GM12864 (cell line): ENCODE data around the gene ELK1.

Experiments
- DNase-seq: peaks from one replicate; pipeline ENCODE4 v3.0.0-alpha.2; 2011; ENCODE audit warnings: low read depth
- H3K4me3 ChIP-seq: 2 replicates; pipeline ENCODE4 v1.5.1; 2011; ENCODE audit warnings: mild to moderate bottlenecking, low read depth, low read length, control low read depth
- TF ChIP-seq, protein P1 (sequence below): IDR thresholded peaks from 2 replicates; pipeline ENCODE4 v1.5.1; 2011; ENCODE audit warnings: low read depth, mild to moderate bottlenecking, moderate library complexity, low read length, control low read depth, inconsistent platforms; ENCODE audit errors: missing control alignments

Gene ELK1

DNA sequence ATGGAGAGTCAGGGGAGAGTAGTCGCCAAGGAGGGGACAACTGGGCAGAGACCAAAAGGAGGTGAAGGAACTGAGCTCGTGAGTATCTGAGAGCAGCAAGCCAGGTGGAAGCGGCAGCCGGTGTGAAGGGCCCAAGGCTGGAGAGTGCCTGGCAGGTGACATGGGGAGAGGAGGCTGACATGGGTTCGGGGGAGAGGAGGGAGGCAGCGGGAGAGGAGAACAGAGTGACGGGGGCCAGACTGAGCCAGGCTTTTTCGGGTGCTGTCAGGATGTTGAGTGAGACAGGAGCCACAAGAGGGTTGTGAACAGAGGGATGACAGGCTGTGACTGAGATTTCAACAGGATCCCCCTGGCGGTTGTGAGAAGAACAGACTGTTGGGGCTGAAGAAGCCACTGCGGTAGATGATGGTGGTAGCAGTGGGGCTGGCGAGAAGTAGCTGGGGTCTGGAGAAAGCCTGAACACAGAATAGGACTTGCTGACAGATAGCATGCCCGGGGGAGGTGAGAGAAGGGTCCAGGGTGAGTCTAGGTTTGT lies 5.7 kb downstream of the ELK1 start:
- DNase-seq: no peak
- TF ChIP-seq, protein P1, sequence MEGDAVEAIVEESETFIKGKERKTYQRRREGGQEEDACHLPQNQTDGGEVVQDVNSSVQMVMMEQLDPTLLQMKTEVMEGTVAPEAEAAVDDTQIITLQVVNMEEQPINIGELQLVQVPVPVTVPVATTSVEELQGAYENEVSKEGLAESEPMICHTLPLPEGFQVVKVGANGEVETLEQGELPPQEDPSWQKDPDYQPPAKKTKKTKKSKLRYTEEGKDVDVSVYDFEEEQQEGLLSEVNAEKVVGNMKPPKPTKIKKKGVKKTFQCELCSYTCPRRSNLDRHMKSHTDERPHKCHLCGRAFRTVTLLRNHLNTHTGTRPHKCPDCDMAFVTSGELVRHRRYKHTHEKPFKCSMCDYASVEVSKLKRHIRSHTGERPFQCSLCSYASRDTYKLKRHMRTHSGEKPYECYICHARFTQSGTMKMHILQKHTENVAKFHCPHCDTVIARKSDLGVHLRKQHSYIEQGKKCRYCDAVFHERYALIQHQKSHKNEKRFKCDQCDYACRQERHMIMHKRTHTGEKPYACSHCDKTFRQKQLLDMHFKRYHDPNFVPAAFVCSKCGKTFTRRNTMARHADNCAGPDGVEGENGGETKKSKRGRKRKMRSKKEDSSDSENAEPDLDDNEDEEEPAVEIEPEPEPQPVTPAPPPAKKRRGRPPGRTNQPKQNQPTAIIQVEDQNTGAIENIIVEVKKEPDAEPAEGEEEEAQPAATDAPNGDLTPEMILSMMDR: peak; percentile 63
- no peak overlapping the region for H3K4me3 ChIP-seq

DNA sequence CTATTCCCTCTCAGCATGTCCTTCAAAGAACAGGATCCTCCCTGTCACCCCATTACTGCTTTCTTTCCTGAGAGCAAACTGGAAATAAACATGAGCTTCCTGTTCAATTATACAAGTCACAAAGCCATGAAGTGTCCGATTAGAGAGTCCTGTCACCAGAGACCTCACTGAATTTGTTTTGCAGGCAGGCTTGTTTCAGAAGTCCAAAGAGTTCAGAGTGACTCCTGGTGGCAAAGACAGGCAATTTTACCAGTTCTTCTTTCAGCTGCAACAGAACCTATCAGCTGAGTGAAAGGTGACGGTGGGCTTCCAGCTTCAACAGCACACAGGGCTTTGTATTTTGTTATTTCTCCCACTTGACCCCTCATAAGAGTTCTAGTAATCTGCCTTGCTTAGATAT lies 6.4 kb downstream of the ELK1 start:
- DNase-seq: no peak
- H3K4me3 ChIP-seq: no peak overlapping the region
- TF ChIP-seq, protein P1: peak; percentile 12

DNA sequence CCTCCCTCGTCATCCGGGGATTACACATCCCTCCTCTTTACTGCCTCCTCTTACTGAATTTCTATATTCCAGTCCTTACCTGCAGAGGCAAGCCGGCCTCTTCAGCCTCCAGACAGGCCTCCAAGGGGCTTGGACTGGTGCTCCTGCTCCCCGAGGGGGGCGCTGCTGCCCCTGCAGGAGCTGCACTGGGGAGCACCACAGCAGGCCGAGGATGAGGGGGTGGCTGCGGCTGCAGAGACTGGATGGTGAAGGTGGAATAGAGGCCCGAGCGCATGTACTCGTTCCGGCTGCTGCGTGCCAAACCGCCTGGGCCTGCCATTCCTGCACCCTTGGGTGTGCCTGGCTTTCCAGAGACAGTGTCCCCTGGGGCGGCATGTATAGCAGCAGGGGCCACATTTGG lies 11.5 kb downstream of the ELK1 start:
- no peak for DNase-seq
- H3K4me3 ChIP-seq: no peak overlapping the region
- TF ChIP-seq, protein P1: no peak

DNA sequence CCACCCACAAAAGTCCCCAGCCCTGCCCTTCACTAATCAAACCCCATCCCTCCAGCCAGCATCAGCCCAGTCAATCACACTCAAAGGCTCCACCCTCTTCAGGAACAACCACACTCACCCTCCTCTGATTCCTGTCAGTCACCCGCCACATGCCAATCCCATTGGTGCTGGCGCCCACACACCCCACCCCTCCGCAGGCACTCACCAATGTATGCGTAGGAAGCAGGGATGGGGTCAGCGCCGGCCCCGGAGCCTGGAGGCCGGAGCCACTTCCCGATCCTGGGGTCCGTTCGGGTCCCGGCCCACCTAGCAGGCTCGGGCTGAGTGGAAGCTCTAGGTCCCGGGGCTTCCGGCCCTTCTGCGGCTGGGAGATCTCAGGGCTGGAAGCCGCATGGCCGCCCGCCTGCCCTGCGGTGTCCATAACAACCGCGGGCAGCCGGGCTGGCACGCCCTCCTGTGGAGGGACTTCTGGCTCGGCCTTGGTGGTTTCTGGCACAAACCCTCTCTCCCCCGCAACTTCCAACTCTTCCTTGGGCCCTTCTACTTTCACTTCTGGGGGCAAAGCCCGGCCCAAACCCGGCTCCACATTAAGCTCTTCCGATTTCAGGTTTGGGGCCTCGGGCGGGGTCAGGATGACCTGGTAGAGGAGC lies 12.7 kb downstream of the ELK1 start:
- TF ChIP-seq, protein P1: no peak
- DNase-seq: no peak
- no peak overlapping the region for H3K4me3 ChIP-seq

DNA sequence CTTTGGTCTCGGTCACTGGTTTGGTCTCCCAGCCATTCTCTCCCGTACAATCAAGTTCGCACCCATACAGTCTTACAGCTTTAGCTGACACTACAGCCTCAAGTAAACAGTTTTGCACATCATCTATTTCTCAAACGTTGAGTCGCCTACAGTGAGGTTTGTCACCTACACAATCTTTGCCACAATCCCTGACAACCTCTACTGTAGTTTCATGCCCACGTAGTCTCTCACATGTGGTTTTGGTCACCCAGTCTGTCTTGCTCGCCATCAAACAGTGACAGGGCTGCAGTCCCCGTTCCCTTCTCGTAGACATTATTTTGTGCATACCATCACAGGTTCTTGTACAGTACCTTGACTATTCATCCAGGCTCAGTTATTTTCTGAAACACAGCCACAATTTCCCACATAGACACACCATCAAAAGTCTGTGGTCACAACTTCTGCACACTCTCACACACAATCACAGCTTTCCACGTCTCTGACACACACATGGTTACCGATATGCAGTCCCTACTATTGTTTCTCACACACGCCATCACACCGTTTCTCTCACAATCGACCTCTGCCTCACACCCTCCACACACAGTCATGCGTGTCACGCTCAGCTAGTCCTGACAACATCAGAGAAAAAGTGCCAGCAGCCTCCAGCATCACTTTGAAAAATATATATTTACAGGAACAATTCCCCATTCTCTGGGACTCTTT lies 15.3 kb downstream of the ELK1 start:
- TF ChIP-seq, protein P1: no peak
- H3K4me3 ChIP-seq: no peak overlapping the region
- DNase-seq: no peak

DNA sequence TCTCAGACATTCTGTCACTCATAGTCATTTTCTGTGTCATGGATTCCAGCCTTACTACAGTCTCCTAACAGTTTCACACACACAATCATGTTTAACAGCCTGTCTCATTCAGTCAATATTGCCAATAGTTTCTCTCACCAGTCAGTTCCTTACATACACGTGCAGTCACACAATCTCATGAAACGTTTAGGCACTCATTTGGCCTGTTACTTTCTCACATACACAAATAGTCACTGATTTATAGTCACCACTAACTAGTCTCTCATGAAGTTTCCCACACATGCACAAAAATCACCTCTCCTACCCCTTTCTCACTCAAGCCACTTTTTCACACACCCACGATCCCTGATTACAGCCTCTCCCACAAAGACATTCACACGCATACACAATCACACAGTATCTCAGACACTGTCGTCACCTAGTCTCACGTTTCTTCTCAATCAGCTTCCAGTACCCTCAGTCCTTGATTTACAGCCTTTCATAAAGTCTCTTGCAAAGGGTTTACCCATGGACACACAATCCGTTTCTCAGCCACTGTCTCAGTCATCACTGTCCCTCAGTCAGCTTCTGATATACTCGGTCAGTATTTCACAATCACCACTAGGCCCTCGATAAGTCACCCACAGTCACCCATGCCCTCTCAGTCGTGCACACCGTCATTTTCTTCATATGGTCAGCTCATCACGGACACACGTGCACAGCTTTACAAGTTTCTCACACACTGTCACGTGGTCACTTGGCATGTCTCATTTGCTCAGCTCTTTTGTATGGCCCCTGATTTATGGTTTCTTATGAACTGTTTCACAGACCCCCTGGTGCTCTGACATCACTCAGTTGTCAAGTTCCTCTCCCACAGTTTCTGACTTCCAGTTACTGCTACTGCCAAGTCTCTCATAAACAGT lies 16.4 kb downstream of the ELK1 start:
- DNase-seq: no peak
- TF ChIP-seq, protein P1: no peak
- no peak overlapping the region for H3K4me3 ChIP-seq
